ENCODE data around the gene WDR76. TPM values are rescaled to one million over a fixed set of nuclear protein-coding genes. Genes with fewer than 3 reads are reported as not detected.
"Not testable (repeated sequence)": the region's sequence is repeated elsewhere in the genome, so short reads cannot be mapped to it uniquely, and the experiment has no call there.

Gene WDR76
- polyA plus RNA-seq, 1 donor from 2014 or later, result 0.43 TPM

DNA sequence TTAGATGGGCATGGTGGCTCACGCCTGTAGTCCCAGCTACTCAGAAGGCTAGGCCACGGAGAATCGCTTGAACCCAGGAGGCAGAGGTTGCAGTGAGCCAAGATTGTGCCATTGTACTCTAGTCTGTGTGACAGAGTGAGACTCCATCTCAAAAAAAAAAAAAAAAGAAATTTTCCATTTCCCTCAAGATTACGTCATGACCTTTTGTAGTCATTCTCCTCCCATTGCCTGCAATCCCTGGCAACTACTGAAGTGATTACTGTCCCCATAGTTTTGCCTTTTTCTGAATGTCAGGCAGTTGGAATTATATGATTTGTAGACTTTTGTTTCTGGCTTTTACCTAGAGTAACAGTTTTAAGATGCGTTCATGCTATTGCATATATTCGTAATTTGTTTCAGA is 28.0 kb downstream of the WDR76 start:
- Histone ChIP-seq H3F3A (ENCODE audit: insufficient read depth, low read length, poor library complexity, severe bottlenecking) (no peaks in the 10 kb centered on the region), H3K9ac (ENCODE audit: low read length) (no peak overlapping the region), H3K79me2 (replicated peaks; ENCODE audit: insufficient read depth, low read length) (no peaks in the 10 kb centered on the region), H3K36me3 (ENCODE audit: insufficient read depth, low read length) (no peaks in the 10 kb centered on the region), H3K4me2 (ENCODE audit: low read length) (no peak overlapping the region), H4K20me1 (ENCODE audit: insufficient read depth) (no peaks in the 10 kb centered on the region), H3K4me3 (ENCODE audit: low read length) (no peak overlapping the region), H3K27me3 (ENCODE audit: insufficient read depth, low read depth, low read length) (no peaks in the 10 kb centered on the region), H3K9me2 (ENCODE audit: insufficient read depth, low read length) (no peaks in the 10 kb centered on the region), H3K27ac (ENCODE audit: low read length) (no peak overlapping the region), H2AFZ (ENCODE audit: low read depth, low read length) (no peak overlapping the region), H3K9me3 (ENCODE audit: low read length) (no peaks in the 10 kb centered on the region)
- TF ChIP-seq SMC3 (conservative IDR thresholded peaks at IDR 0.05; ENCODE audit: poor library complexity), result no peak
- TF ChIP-seq, protein P1, sequence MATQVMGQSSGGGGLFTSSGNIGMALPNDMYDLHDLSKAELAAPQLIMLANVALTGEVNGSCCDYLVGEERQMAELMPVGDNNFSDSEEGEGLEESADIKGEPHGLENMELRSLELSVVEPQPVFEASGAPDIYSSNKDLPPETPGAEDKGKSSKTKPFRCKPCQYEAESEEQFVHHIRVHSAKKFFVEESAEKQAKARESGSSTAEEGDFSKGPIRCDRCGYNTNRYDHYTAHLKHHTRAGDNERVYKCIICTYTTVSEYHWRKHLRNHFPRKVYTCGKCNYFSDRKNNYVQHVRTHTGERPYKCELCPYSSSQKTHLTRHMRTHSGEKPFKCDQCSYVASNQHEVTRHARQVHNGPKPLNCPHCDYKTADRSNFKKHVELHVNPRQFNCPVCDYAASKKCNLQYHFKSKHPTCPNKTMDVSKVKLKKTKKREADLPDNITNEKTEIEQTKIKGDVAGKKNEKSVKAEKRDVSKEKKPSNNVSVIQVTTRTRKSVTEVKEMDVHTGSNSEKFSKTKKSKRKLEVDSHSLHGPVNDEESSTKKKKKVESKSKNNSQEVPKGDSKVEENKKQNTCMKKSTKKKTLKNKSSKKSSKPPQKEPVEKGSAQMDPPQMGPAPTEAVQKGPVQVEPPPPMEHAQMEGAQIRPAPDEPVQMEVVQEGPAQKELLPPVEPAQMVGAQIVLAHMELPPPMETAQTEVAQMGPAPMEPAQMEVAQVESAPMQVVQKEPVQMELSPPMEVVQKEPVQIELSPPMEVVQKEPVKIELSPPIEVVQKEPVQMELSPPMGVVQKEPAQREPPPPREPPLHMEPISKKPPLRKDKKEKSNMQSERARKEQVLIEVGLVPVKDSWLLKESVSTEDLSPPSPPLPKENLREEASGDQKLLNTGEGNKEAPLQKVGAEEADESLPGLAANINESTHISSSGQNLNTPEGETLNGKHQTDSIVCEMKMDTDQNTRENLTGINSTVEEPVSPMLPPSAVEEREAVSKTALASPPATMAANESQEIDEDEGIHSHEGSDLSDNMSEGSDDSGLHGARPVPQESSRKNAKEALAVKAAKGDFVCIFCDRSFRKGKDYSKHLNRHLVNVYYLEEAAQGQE (IDR thresholded peaks at IDR 0.05; ENCODE audit: borderline replicate concordance), result no peak
- TF ChIP-seq, protein P2, sequence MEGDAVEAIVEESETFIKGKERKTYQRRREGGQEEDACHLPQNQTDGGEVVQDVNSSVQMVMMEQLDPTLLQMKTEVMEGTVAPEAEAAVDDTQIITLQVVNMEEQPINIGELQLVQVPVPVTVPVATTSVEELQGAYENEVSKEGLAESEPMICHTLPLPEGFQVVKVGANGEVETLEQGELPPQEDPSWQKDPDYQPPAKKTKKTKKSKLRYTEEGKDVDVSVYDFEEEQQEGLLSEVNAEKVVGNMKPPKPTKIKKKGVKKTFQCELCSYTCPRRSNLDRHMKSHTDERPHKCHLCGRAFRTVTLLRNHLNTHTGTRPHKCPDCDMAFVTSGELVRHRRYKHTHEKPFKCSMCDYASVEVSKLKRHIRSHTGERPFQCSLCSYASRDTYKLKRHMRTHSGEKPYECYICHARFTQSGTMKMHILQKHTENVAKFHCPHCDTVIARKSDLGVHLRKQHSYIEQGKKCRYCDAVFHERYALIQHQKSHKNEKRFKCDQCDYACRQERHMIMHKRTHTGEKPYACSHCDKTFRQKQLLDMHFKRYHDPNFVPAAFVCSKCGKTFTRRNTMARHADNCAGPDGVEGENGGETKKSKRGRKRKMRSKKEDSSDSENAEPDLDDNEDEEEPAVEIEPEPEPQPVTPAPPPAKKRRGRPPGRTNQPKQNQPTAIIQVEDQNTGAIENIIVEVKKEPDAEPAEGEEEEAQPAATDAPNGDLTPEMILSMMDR (IDR thresholded peaks at IDR 0.05; ENCODE audit: poor library complexity, severe bottlenecking), result no peak
- TF ChIP-seq MXI1 (conservative IDR thresholded peaks at IDR 0.05; ENCODE audit: poor library complexity, severe bottlenecking), result no peak
- no peak for TF ChIP-seq EZH2 (IDR thresholded peaks at IDR 0.05; ENCODE audit: borderline replicate concordance, insufficient read depth, low read length, poor library complexity, severe bottlenecking)
- TF ChIP-seq RAD21 (conservative IDR thresholded peaks at IDR 0.05), result no peak
- TF ChIP-seq EP300 (conservative IDR thresholded peaks at IDR 0.05; ENCODE audit: poor library complexity, severe bottlenecking), result no peak
- TF ChIP-seq POLR2AphosphoS5 (IDR thresholded peaks at IDR 0.05), result no peak
- TF ChIP-seq TAF1 (IDR thresholded peaks at IDR 0.05; ENCODE audit: low read depth), result no peak

DNA sequence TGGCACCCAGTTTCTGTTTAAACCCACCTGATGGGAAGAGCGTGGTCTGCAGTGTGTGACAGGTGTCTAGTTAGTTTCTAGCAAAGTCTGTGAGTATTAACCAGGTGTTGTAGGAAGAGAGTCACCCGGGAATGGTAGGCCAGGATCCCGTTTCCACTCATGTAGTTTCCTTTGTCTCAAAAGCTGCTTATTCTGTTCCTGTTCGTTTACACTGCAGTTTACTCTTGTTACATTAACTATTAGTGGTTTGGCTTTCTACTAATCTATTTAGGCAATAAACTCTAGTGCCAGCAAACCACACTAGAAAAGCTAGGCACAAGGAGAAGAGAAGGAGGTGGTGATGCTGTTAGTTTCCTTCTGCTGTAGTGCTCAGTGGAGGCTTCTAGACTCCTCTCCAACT is 32.7 kb downstream of the WDR76 start:
- H3K27me3 ChIP-seq (ENCODE audit: insufficient read depth, low read depth, low read length), result no peaks in the 10 kb centered on the region
- H3K27ac ChIP-seq (ENCODE audit: low read length), result no peak overlapping the region
- TF ChIP-seq TAF1 (IDR thresholded peaks at IDR 0.05; ENCODE audit: low read depth) (no peak), MXI1 (conservative IDR thresholded peaks at IDR 0.05; ENCODE audit: poor library complexity, severe bottlenecking) (no peak), SMC3 (conservative IDR thresholded peaks at IDR 0.05; ENCODE audit: poor library complexity) (no peak)
- H2AFZ ChIP-seq (ENCODE audit: low read depth, low read length), result no peak overlapping the region
- no peaks in the 10 kb centered on the region for H3K9me2 ChIP-seq (ENCODE audit: insufficient read depth, low read length)
- H3K9ac ChIP-seq (ENCODE audit: low read length), result no peak overlapping the region
- H3K4me3 ChIP-seq (ENCODE audit: low read length), result no peak overlapping the region
- no peaks in the 10 kb centered on the region for H3K9me3 ChIP-seq (ENCODE audit: low read length)
- H3K79me2 ChIP-seq (replicated peaks; ENCODE audit: insufficient read depth, low read length), result no peaks in the 10 kb centered on the region
- H4K20me1 ChIP-seq (ENCODE audit: insufficient read depth), result no peaks in the 10 kb centered on the region
- no peak overlapping the region for H3K4me2 ChIP-seq (ENCODE audit: low read length)
- no peaks in the 10 kb centered on the region for H3K36me3 ChIP-seq (ENCODE audit: insufficient read depth, low read length)
- no peaks in the 10 kb centered on the region for H3F3A ChIP-seq (ENCODE audit: insufficient read depth, low read length, poor library complexity, severe bottlenecking)

DNA sequence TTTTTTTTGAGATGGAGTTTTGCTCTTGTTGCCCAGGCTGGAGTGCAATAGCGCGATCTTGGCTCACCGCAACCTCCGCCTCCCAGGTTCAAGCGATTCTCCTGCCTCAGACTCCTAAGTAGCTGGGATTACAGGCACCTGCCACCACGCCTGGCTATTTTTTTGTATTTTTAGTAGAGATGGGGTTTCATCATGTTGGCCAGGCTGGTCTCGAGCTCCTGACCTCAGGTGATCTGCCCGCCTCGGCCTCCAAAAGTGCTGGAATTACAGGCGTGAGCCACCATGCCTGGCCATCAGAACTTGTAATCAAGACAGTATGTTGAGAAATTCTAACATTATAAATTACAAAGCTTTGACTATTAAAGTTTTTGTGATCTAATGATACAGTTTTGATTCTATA is 39.8 kb downstream of the WDR76 start:
- not testable (repeated sequence) for H3F3A ChIP-seq (ENCODE audit: insufficient read depth, low read length, poor library complexity, severe bottlenecking); H3K27ac ChIP-seq (ENCODE audit: low read length); H4K20me1 ChIP-seq (ENCODE audit: insufficient read depth); H3K27me3 ChIP-seq (ENCODE audit: insufficient read depth, low read depth, low read length); H3K9ac ChIP-seq (ENCODE audit: low read length); H3K36me3 ChIP-seq (ENCODE audit: insufficient read depth, low read length); H3K4me2 ChIP-seq (ENCODE audit: low read length); H3K9me3 ChIP-seq (ENCODE audit: low read length); H3K9me2 ChIP-seq (ENCODE audit: insufficient read depth, low read length); H2AFZ ChIP-seq (ENCODE audit: low read depth, low read length); H3K4me3 ChIP-seq (ENCODE audit: low read length); H3K79me2 ChIP-seq (replicated peaks; ENCODE audit: insufficient read depth, low read length)

Measured in neural cell (in vitro differentiated cells).